Transverse colon (tissue), 4 donors: ENCODE measurements around the gene DEPP1. TPM values are rescaled to one million over a fixed set of nuclear protein-coding genes. Genes with fewer than 3 reads are reported as not detected.

Source experiments
- DNase-seq: peaks from one replicate; pipeline ENCODE4 v3.0.0-alpha.2; 2019
- H3K27ac ChIP-seq, 4 donors: fragments of 200-600 bp; sonication (generic); 2 replicates each; pipeline ENCODE4 v1.5.1; 2016 to 2018; ENCODE audit warnings: inconsistent platforms in 4 of 4
- H3K27me3 ChIP-seq: fragments of 200-600 bp; sonication (generic); 2 replicates; pipeline ENCODE4 v1.5.1; 2017; ENCODE audit warnings: inconsistent platforms
- H3K36me3 ChIP-seq, 4 donors: fragments of 200-600 bp; sonication (generic); 2 replicates each; pipeline ENCODE4 v1.5.1; 2017 to 2019; ENCODE audit warnings: inconsistent platforms in 4 of 4
- H3K4me1 ChIP-seq, 4 donors: fragments of 200-600 bp; sonication (generic); 2 replicates each; pipeline ENCODE4 v1.5.1; 2017 to 2020; ENCODE audit warnings: inconsistent platforms in 4 of 4
- H3K4me3 ChIP-seq, 4 donors: fragments of 200-600 bp; sonication (generic); 1 replicate in 1 of 4; 2 replicates in 3 of 4; pipeline versions ENCODE4 v1.5.1 to v1.6.1; 2017 to 2019; ENCODE audit warnings: inconsistent platforms in 4 of 4
- H3K9me3 ChIP-seq, 2 donors: fragments of 200-600 bp; sonication (generic); 2 replicates each; pipeline ENCODE4 v1.5.1; 2017 to 2019; ENCODE audit warnings: inconsistent platforms in 2 of 2
- EP300 ChIP-seq: sonication (generic); formaldehyde crosslinking; IDR thresholded peaks from one replicate; pipeline ENCODE4 v1.6.1; 2017; ENCODE audit warnings: antibody characterized with exemption, low read depth
- POLR2A ChIP-seq: fragments of 450-650 bp; IDR thresholded peaks from one replicate; pipeline ENCODE4 v1.6.1; 2016; ENCODE audit warnings: antibody characterized with exemption, mild to moderate bottlenecking, moderate library complexity
- POLR2AphosphoS5 ChIP-seq, 3 donors: sonication (generic); formaldehyde crosslinking; IDR thresholded peaks; one replicate each; pipeline ENCODE4 v1.6.1; 2016; ENCODE audit warnings: antibody characterized with exemption in 3 of 3
- WGBS, 2 donors: methylation state at CpG; one replicate each; pipeline ENCODE4 v1.1.5; 2018; ENCODE audit warnings: low coverage in 1 of 2; 5-methylcytosine and 5-hydroxymethylcytosine counted together
- in situ Hi-C, 4 donors: fragments of 200-750 bp; cut with MboI; loops; one replicate each; pipeline versions ENCODE4 v1.15.0 to v1.15.1; 2017; ENCODE audit warnings: low sequenced_read_pairs in 3 of 4, low pct_ligation_motif_present in 1 of 4, low pct_unique_long_range_greater_than_20kb in 1 of 4
- intact Hi-C: fragments of 100-400 bp; cut with DNase I; formaldehyde crosslinking; loops from one replicate; pipeline ENCODE4 v1.15.1; 2023; ENCODE audit warnings: low total_unique reads
- total RNA-seq, 4 donors: library from RNA; depleted of rRNA; stranded (reverse); fragments of >200 nt; gene quantifications; one replicate each; pipeline ENCODE4 v1.1.0, GENCODE V29; 2016
- TF ChIP-seq, protein P1 (sequence below), 5 experiments: fragments of 200-600 bp in 3 of 5; fragments of 450-650 bp in 2 of 5; sonication (generic) in 3 of 5; IDR thresholded peaks; 1 replicate in 2 of 5; 2 replicates in 3 of 5; pipeline ENCODE4 v1.5.1; 2016 to 2017; ENCODE audit warnings: antibody characterized with exemption in 5 of 5, inconsistent platforms in 3 of 5, mild to moderate bottlenecking in 2 of 5, moderate library complexity in 1 of 5

The DEPP1 gene
- total RNA-seq, 4 donors from 2014 or later = 14.6 to 109 (median 76.6) TPM

DNA sequence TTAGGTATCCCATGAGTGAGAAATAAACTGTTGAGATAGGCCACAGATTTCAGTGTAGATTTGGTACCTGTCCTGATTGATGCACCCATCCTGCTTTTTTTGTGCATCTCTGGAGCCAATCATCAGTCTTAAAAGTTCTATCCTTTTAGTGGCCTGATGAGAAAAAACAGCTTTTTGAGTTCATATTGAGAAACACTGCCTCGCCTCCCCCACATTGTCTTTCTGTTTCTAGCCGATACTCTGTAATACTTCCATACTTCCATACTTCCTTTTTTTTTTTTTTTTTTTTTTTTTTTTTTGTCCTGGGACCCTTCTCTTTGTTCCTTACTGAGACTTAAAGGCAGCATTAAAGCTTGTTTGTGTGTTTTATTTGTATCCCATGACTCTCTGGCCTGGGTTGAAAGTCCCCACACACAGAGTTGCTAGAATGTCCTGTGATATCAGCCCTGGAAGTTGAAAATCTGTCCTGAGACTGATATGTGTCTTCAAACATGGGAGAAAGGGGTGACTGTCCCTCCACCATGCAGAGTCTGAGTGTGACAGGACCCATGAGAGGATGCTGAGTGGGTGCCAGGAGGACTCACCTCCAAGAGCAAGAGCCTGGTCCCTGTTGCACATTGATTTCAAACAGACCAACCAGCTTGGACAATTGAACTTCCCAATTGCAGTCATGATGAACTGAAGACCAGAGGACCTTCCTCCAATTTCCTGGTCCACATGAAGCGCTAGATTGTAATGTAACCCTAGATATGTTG, 27.8 kb upstream of the DEPP1 start:
- intact Hi-C loops (no loop called here), in situ Hi-C loops (no loop called here)
- TF ChIP-seq POLR2A (no peak), EP300 (no peak), POLR2AphosphoS5 (IDR thresholded peaks at IDR 0.05) (no peak)
- TF ChIP-seq, protein P1, sequence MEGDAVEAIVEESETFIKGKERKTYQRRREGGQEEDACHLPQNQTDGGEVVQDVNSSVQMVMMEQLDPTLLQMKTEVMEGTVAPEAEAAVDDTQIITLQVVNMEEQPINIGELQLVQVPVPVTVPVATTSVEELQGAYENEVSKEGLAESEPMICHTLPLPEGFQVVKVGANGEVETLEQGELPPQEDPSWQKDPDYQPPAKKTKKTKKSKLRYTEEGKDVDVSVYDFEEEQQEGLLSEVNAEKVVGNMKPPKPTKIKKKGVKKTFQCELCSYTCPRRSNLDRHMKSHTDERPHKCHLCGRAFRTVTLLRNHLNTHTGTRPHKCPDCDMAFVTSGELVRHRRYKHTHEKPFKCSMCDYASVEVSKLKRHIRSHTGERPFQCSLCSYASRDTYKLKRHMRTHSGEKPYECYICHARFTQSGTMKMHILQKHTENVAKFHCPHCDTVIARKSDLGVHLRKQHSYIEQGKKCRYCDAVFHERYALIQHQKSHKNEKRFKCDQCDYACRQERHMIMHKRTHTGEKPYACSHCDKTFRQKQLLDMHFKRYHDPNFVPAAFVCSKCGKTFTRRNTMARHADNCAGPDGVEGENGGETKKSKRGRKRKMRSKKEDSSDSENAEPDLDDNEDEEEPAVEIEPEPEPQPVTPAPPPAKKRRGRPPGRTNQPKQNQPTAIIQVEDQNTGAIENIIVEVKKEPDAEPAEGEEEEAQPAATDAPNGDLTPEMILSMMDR (IDR thresholded peaks at IDR 0.05) = no peak
- Histone ChIP-seq H3K27ac (no peak overlapping the region), H3K4me1 (peaks cover 9 to 35% (median 11%) of the 10 kb centered on the region in 4 donors), H3K36me3 (peaks cover 0 to 10% (median 4%) of the 10 kb centered on the region in 4 donors), H3K4me3 (no peak overlapping the region), H3K9me3 (no peaks in the 10 kb centered on the region), H3K27me3 (no peaks in the 10 kb centered on the region)
- WGBS, 2 donors = 77 to 93% methylated on average over 2 to 3 of the region's 3 CpGs
- no peak for DNase-seq

GRCh38 chr10:45005284-45005683, 26.7 kb upstream of the DEPP1 start:
- H3K4me1 ChIP-seq = peaks cover 9 to 39% (median 14%) of the 10 kb centered on the region in 4 donors
- H3K4me3 ChIP-seq = no peak overlapping the region
- intact Hi-C loops = no loop called here
- no peak overlapping the region for H3K27ac ChIP-seq
- in situ Hi-C loops = no loop called here
- WGBS, 2 donors = 92 to 95% methylated on average over 1 of the region's 1 CpG
- peaks cover 0 to 10% (median 4%) of the 10 kb centered on the region in 4 donors for H3K36me3 ChIP-seq
- TF ChIP-seq, protein P1 (IDR thresholded peaks at IDR 0.05) = no peak
- H3K27me3 ChIP-seq = no peaks in the 10 kb centered on the region
- H3K9me3 ChIP-seq = no peaks in the 10 kb centered on the region
- no peak for DNase-seq

DNA sequence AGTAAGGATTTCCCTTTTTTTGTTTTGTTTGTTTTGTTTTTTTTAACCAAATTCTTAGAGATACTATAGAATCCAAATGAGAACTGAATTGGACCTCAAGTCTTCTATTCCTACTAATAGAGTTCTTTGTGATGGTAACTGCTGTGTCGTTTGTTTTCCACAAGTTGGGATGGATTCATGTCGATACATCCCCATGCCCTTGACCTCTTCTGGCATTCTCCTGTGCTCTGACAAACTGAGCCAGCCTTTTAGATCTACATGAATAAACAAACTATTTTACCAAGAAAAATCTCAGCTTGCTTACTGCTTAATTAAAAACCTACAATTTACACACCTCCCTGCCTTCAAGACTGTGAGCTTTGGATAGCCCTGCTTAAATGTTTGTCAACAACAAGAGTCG, 26.1 kb upstream of the DEPP1 start:
- in situ Hi-C loops = no loop called here
- 63 to 81% methylated on average over 3 of the region's 3 CpGs for WGBS, 2 donors

GRCh38 chr10:45003432-45004000, 24.9 kb upstream of the DEPP1 start:
- Histone ChIP-seq H3K4me1 (peaks cover 9 to 41% (median 17%) of the 10 kb centered on the region in 4 donors), H3K4me3 (no peak overlapping the region), H3K36me3 (peaks cover 0 to 10% (median 4%) of the 10 kb centered on the region in 4 donors), H3K9me3 (no peaks in the 10 kb centered on the region), H3K27ac (no peak overlapping the region), H3K27me3 (no peaks in the 10 kb centered on the region)
- DNase-seq = no peak
- TF ChIP-seq POLR2AphosphoS5 (IDR thresholded peaks at IDR 0.05) (no peak), EP300 (no peak)
- intact Hi-C loops = loop anchor here (2.0 kb wide), 1 partner anchor 45 kb away; the partner anchor contains the start of gene RASSF4
- WGBS, 2 donors = 91 to 98% methylated on average over 10 of the region's 10 CpGs
- in situ Hi-C loops = no loop called here

More for the DNA sequence above, 26.1 kb upstream of the DEPP1 start:
- intact Hi-C loops = no loop called here
- TF ChIP-seq POLR2A (no peak), POLR2AphosphoS5 (IDR thresholded peaks at IDR 0.05) (no peak), EP300 (no peak)
- TF ChIP-seq, protein P1 (IDR thresholded peaks at IDR 0.05) = no peak
- no peak overlapping the region for H3K27ac ChIP-seq
- no peak for DNase-seq
- peaks cover 9 to 44% (median 17%) of the 10 kb centered on the region in 4 donors for H3K4me1 ChIP-seq
- H3K9me3 ChIP-seq = no peaks in the 10 kb centered on the region
- H3K36me3 ChIP-seq = peaks cover 0 to 10% (median 4%) of the 10 kb centered on the region in 4 donors
- no peak overlapping the region for H3K4me3 ChIP-seq
- no peaks in the 10 kb centered on the region for H3K27me3 ChIP-seq
